GM21825 (cell line): ENCODE data around the gene MTHFS.
A peak's percentile ranks its signal among the peaks of the same experiment; 100 is the strongest.
"Not testable (repeated sequence)": the region's sequence is repeated elsewhere in the genome, so short reads cannot be mapped to it uniquely, and the experiment has no call there.

ENCODE experiments used
- ATAC-seq: cut with Tn5 transposase; IDR thresholded peaks from one replicate; pipeline ENCODE4 v1.9.1; 2021; ENCODE audit warnings: mild to moderate bottlenecking, moderate library complexity; ENCODE audit not compliant: unreplicated experiment

Gene MTHFS

GRCh38 chr15:79916502-79917132 lies 19.8 kb upstream of the MTHFS start:
- no peak for ATAC-seq

- ATAC-seq = not testable (repeated sequence)
Measured at GRCh38 chr15:79915776-79916501, 19.1 kb upstream of the MTHFS start.

GRCh38 chr15:79914728-79915127 lies 17.9 kb upstream of the MTHFS start:
- ATAC-seq = no peak

- ATAC-seq = peak; percentile 79
Measured at GRCh38 chr15:79909556-79910335, 12.9 kb upstream of the MTHFS start.

- ATAC-seq = no peak
Measured at GRCh38 chr15:79904271-79904670, 7.5 kb upstream of the MTHFS start.

- ATAC-seq = no peak
Measured at GRCh38 chr15:79903626-79904025, 6.8 kb upstream of the MTHFS start.

GRCh38 chr15:79903144-79903543 lies 6.3 kb upstream of the MTHFS start:
- ATAC-seq = no peak

- ATAC-seq = peak; percentile 47
Measured at GRCh38 chr15:79901958-79902357, 5.1 kb upstream of the MTHFS start.

GRCh38 chr15:79900818-79901378 lies 4.1 kb upstream of the MTHFS start:
- not testable (repeated sequence) for ATAC-seq

- no peak for ATAC-seq
Measured at GRCh38 chr15:79900087-79900486, 3.3 kb upstream of the MTHFS start.

- ATAC-seq = not testable (repeated sequence)
Measured at GRCh38 chr15:79898786-79899185, 2.0 kb upstream of the MTHFS start.

- no peak for ATAC-seq
Measured at GRCh38 chr15:79898369-79898768, 1.6 kb upstream of the MTHFS start.

- no peak for ATAC-seq
Measured at GRCh38 chr15:79897701-79898113, 893 bp upstream of the MTHFS start.

GRCh38 chr15:79897380-79897678 lies 515 bp upstream of the MTHFS start:
- no peak for ATAC-seq

- peak; percentile 44 for ATAC-seq
Measured at GRCh38 chr15:79896131-79896633, 632 bp downstream of the MTHFS start.

- ATAC-seq = no peak
Measured at GRCh38 chr15:79887054-79887930, 9.5 kb downstream of the MTHFS start.

- ATAC-seq = no peak
Measured at GRCh38 chr15:79886124-79886523, 10.7 kb downstream of the MTHFS start.

GRCh38 chr15:79884204-79884596 lies 12.6 kb downstream of the MTHFS start:
- ATAC-seq = no peak

GRCh38 chr15:79883579-79884203 lies 13.1 kb downstream of the MTHFS start:
- ATAC-seq = no peak

GRCh38 chr15:79881668-79882067 lies 15.1 kb downstream of the MTHFS start:
- ATAC-seq = no peak
